Transverse colon (tissue), 4 donors: ENCODE measurements around the gene CCDC40. TPM values are rescaled to one million over a fixed set of nuclear protein-coding genes. Genes with fewer than 3 reads are reported as not detected.

Experiments
- DNase-seq: peaks from one replicate; pipeline ENCODE4 v3.0.0-alpha.2; 2019
- H3K27ac ChIP-seq, 4 donors: fragments of 200-600 bp; sonication (generic); 2 replicates each; pipeline ENCODE4 v1.5.1; 2016 to 2018; ENCODE audit warnings: inconsistent platforms in 4 of 4
- H3K27me3 ChIP-seq: fragments of 200-600 bp; sonication (generic); 2 replicates; pipeline ENCODE4 v1.5.1; 2017; ENCODE audit warnings: inconsistent platforms
- H3K36me3 ChIP-seq, 4 donors: fragments of 200-600 bp; sonication (generic); 2 replicates each; pipeline ENCODE4 v1.5.1; 2017 to 2019; ENCODE audit warnings: inconsistent platforms in 4 of 4
- H3K4me1 ChIP-seq, 4 donors: fragments of 200-600 bp; sonication (generic); 2 replicates each; pipeline ENCODE4 v1.5.1; 2017 to 2020; ENCODE audit warnings: inconsistent platforms in 4 of 4
- H3K4me3 ChIP-seq, 4 donors: fragments of 200-600 bp; sonication (generic); 1 replicate in 1 of 4; 2 replicates in 3 of 4; pipeline versions ENCODE4 v1.5.1 to v1.6.1; 2017 to 2019; ENCODE audit warnings: inconsistent platforms in 4 of 4
- H3K9me3 ChIP-seq, 2 donors: fragments of 200-600 bp; sonication (generic); 2 replicates each; pipeline ENCODE4 v1.5.1; 2017 to 2019; ENCODE audit warnings: inconsistent platforms in 2 of 2
- EP300 ChIP-seq: sonication (generic); formaldehyde crosslinking; IDR thresholded peaks from one replicate; pipeline ENCODE4 v1.6.1; 2017; ENCODE audit warnings: antibody characterized with exemption, low read depth
- POLR2A ChIP-seq: fragments of 450-650 bp; IDR thresholded peaks from one replicate; pipeline ENCODE4 v1.6.1; 2016; ENCODE audit warnings: antibody characterized with exemption, mild to moderate bottlenecking, moderate library complexity
- POLR2AphosphoS5 ChIP-seq, 3 donors: sonication (generic); formaldehyde crosslinking; IDR thresholded peaks; one replicate each; pipeline ENCODE4 v1.6.1; 2016; ENCODE audit warnings: antibody characterized with exemption in 3 of 3
- WGBS, 2 donors: methylation state at CpG; one replicate each; pipeline ENCODE4 v1.1.5; 2018; ENCODE audit warnings: low coverage in 1 of 2; 5-methylcytosine and 5-hydroxymethylcytosine counted together
- in situ Hi-C, 4 donors: fragments of 200-750 bp; cut with MboI; loops; one replicate each; pipeline versions ENCODE4 v1.15.0 to v1.15.1; 2017; ENCODE audit warnings: low sequenced_read_pairs in 3 of 4, low pct_ligation_motif_present in 1 of 4, low pct_unique_long_range_greater_than_20kb in 1 of 4
- intact Hi-C: fragments of 100-400 bp; cut with DNase I; formaldehyde crosslinking; loops from one replicate; pipeline ENCODE4 v1.15.1; 2023; ENCODE audit warnings: low total_unique reads
- total RNA-seq, 4 donors: library from RNA; depleted of rRNA; stranded (reverse); fragments of >200 nt; gene quantifications; one replicate each; pipeline ENCODE4 v1.1.0, GENCODE V29; 2016
- TF ChIP-seq, protein P1 (sequence below), 5 experiments: fragments of 200-600 bp in 3 of 5; fragments of 450-650 bp in 2 of 5; sonication (generic) in 3 of 5; IDR thresholded peaks; 1 replicate in 2 of 5; 2 replicates in 3 of 5; pipeline ENCODE4 v1.5.1; 2016 to 2017; ENCODE audit warnings: antibody characterized with exemption in 5 of 5, inconsistent platforms in 3 of 5, mild to moderate bottlenecking in 2 of 5, moderate library complexity in 1 of 5

The CCDC40 gene
- total RNA-seq, 4 donors from 2014 or later, result 0.75 to 2.8 (median 2.0) TPM

DNA sequence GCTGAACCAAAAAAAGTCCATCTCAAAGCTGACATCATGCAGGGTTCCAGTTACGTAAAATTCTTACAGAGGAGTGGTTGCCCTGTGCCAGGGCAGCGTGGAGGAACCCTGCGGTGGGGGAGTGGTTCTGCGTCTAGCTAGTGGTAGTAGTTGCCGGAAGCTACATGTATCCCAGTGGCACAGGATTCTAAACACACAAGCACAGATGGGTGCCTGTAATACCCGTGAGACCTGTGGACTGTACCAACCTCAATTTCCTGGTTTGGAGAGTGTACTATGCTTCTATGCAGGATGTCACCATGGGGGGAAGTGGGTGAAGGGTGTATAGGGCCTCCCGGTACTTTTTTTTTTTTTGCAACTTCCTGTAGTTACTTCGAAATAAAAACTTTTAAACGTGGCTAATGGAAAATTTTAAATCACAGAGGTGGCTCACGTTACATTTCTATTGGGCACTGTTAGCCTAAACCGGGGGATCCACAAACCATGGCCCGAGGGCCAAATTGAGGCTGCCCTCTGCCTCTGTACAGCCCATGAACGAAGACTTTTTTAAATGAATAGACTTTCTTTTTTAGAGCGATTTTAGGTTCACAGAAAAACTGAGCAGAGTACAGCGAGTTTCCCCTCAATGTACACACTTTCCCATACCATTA, 39.3 kb upstream of the CCDC40 start:
- WGBS, 2 donors, result 58 to 65% methylated on average over 9 to 15 of the region's 15 CpGs
- in situ Hi-C loops (loop anchor here in 2 of 4 donors (25.0 kb wide), 1 partner anchor 185 kb away; no protein-coding TSS in a partner anchor), intact Hi-C loops (loop anchor here (10.0 kb wide), 1 partner anchor 162 kb away; the partner anchor contains the start of gene CBX4)
- Histone ChIP-seq H3K4me3 (no peak overlapping the region), H3K4me1 (peaks cover 19 to 25% (median 21%) of the 10 kb centered on the region in 4 donors), H3K27me3 (no peaks in the 10 kb centered on the region), H3K27ac (peak overlapping the region in 3 of 4 donors; percentile 15 to 33 (median 26)), H3K36me3 (no peaks in the 10 kb centered on the region), H3K9me3 (no peaks in the 10 kb centered on the region)
- no peak for TF ChIP-seq POLR2AphosphoS5 (IDR thresholded peaks at IDR 0.05)
- TF ChIP-seq, protein P1, sequence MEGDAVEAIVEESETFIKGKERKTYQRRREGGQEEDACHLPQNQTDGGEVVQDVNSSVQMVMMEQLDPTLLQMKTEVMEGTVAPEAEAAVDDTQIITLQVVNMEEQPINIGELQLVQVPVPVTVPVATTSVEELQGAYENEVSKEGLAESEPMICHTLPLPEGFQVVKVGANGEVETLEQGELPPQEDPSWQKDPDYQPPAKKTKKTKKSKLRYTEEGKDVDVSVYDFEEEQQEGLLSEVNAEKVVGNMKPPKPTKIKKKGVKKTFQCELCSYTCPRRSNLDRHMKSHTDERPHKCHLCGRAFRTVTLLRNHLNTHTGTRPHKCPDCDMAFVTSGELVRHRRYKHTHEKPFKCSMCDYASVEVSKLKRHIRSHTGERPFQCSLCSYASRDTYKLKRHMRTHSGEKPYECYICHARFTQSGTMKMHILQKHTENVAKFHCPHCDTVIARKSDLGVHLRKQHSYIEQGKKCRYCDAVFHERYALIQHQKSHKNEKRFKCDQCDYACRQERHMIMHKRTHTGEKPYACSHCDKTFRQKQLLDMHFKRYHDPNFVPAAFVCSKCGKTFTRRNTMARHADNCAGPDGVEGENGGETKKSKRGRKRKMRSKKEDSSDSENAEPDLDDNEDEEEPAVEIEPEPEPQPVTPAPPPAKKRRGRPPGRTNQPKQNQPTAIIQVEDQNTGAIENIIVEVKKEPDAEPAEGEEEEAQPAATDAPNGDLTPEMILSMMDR (IDR thresholded peaks at IDR 0.05), result no peak
- TF ChIP-seq EP300, result no peak
- TF ChIP-seq POLR2A, result no peak
- no peak for DNase-seq

GRCh38 chr17:80000136-80000535, 36.3 kb upstream of the CCDC40 start:
- 95% methylated on average over 7 of the region's 7 CpGs; no CpG with 5 or more reads in 1 of the 2 donors for WGBS, 2 donors
- Histone ChIP-seq H3K9me3 (no peaks in the 10 kb centered on the region), H3K36me3 (no peaks in the 10 kb centered on the region)

DNA sequence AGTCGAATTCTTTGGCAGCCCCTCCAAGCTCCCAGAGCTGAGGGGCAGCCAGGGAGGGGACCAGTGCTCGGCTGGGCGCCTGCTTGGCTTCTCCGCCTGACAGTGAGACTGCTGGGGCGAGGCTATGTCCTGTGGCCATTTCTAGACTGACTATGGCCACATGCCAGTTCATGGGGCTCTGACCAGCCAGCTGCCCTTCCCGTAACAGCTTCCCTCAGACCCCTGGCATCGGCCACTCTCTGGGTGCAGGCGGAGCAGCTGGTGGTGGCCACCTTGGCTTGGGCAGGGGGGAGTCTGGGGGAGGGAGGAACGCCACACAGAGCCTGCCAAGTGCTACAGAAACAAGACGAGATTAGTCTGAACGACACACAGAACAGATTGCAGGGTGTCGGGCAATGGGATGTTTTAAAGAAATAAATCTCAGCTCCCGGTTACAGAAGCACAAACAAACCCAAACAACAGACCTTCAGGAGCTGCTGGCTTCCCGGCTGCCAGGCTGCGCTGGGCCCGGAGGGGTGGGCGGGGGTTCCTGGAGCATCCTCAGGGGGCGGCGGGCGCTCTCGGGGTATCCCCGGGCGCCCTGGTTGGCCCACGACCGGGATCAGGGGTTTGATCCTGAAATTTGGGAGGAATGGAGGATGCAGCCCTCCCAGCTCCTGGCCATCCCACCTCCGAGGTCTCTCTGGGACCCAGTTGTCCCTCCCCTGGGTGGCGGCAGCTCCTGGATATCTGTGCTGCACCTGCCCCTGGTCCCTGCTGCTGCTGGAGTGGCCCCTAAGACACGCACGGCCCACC, 35.3 kb upstream of the CCDC40 start:
- Histone ChIP-seq H3K9me3 (no peaks in the 10 kb centered on the region), H3K4me1 (peaks cover 0 to 14% (median 4%) of the 10 kb centered on the region in 4 donors), H3K27me3 (no peaks in the 10 kb centered on the region), H3K27ac (no peak overlapping the region), H3K36me3 (no peaks in the 10 kb centered on the region), H3K4me3 (no peak overlapping the region)
- in situ Hi-C loops (no loop called here), intact Hi-C loops (loop anchor here (10.0 kb wide), 1 partner anchor 84 kb away; no protein-coding TSS in a partner anchor)
- WGBS, 2 donors, result 86% methylated on average over 26 of the region's 29 CpGs; no CpG with 5 or more reads in 1 of the 2 donors
- TF ChIP-seq EP300, result no peak
- TF ChIP-seq, protein P1 (IDR thresholded peaks at IDR 0.05), result no peak
- no peak for TF ChIP-seq POLR2A
- no peak for TF ChIP-seq POLR2AphosphoS5 (IDR thresholded peaks at IDR 0.05)
- DNase-seq, result no peak

More at GRCh38 chr17:80000136-80000535, 36.3 kb upstream of the CCDC40 start:
- no peak overlapping the region for H3K27ac ChIP-seq
- H3K4me1 ChIP-seq, result peaks cover 0 to 11% (median 0%) of the 10 kb centered on the region in 4 donors
- in situ Hi-C loops, result no loop called here
- no peaks in the 10 kb centered on the region for H3K27me3 ChIP-seq
- H3K4me3 ChIP-seq, result no peak overlapping the region
- intact Hi-C loops, result loop anchor here (10.0 kb wide), 1 partner anchor 85 kb away; no protein-coding TSS in a partner anchor
- DNase-seq, result no peak
- TF ChIP-seq EP300 (no peak), POLR2A (no peak), POLR2AphosphoS5 (IDR thresholded peaks at IDR 0.05) (no peak)
- TF ChIP-seq, protein P1 (IDR thresholded peaks at IDR 0.05), result no peak

GRCh38 chr17:80002070-80002641, 34.3 kb upstream of the CCDC40 start:
- no peaks in the 10 kb centered on the region for H3K9me3 ChIP-seq
- no peak overlapping the region for H3K4me3 ChIP-seq
- intact Hi-C loops, result loop anchor here (10.0 kb wide), 1 partner anchor 83 kb away; no protein-coding TSS in a partner anchor
- no peaks in the 10 kb centered on the region for H3K36me3 ChIP-seq
- no peak overlapping the region for H3K27ac ChIP-seq
- DNase-seq, result no peak
- WGBS, 2 donors, result 91 to 98% methylated on average over 8 to 26 of the region's 26 CpGs
- in situ Hi-C loops, result no loop called here
- TF ChIP-seq POLR2AphosphoS5 (IDR thresholded peaks at IDR 0.05) (no peak), EP300 (no peak), POLR2A (no peak)
- TF ChIP-seq, protein P1 (IDR thresholded peaks at IDR 0.05), result no peak
- peaks cover 0 to 14% (median 5%) of the 10 kb centered on the region in 4 donors for H3K4me1 ChIP-seq
- no peaks in the 10 kb centered on the region for H3K27me3 ChIP-seq
